Jurkat, Clone E6-1 (cell line): ENCODE data around the gene CKAP2L.
"Not testable (repeated sequence)": the region's sequence is repeated elsewhere in the genome, so short reads cannot be mapped to it uniquely, and the experiment has no call there.

Experiments used
- DNase-seq: peaks from one replicate; pipeline ENCODE4 v3.0.0-alpha.2; 2011; ENCODE audit warnings: low read depth, low spot score
- H3K4me3 ChIP-seq: 2 replicates; pipeline ENCODE4 v1.5.1; 2011; ENCODE audit warnings: mild to moderate bottlenecking, low read length, control low read depth, moderate library complexity

Gene CKAP2L

GRCh38 chr2:112714836-112715631 is 49.4 kb downstream of the CKAP2L start:
- no peak for DNase-seq

GRCh38 chr2:112714331-112714730 is 50.1 kb downstream of the CKAP2L start:
- no peak overlapping the region for H3K4me3 ChIP-seq
- DNase-seq: no peak

More at GRCh38 chr2:112714836-112715631, 49.4 kb downstream of the CKAP2L start:
- H3K4me3 ChIP-seq: no peak overlapping the region

- no peak for DNase-seq
- H3K4me3 ChIP-seq: no peak overlapping the region
Measured at GRCh38 chr2:112713926-112714325, 50.5 kb downstream of the CKAP2L start.

GRCh38 chr2:112713585-112713925 is 50.9 kb downstream of the CKAP2L start:
- H3K4me3 ChIP-seq: no peak overlapping the region
- DNase-seq: no peak

GRCh38 chr2:112712903-112713584 is 51.4 kb downstream of the CKAP2L start:
- H3K4me3 ChIP-seq: no peak overlapping the region
- no peak for DNase-seq

- DNase-seq: no peak
- H3K4me3 ChIP-seq: no peak overlapping the region
Measured at GRCh38 chr2:112712465-112712864, 51.9 kb downstream of the CKAP2L start.

- no peak for DNase-seq
- H3K4me3 ChIP-seq: no peak overlapping the region
Measured at GRCh38 chr2:112710956-112711750, 53.3 kb downstream of the CKAP2L start.

GRCh38 chr2:112709703-112710102 is 54.7 kb downstream of the CKAP2L start:
- H3K4me3 ChIP-seq: no peak overlapping the region
- no peak for DNase-seq

- no peak overlapping the region for H3K4me3 ChIP-seq
- DNase-seq: no peak
Measured at GRCh38 chr2:112708968-112709367, 55.4 kb downstream of the CKAP2L start.

- not testable (repeated sequence) for H3K4me3 ChIP-seq, DNase-seq
Measured at GRCh38 chr2:112706947-112707346, 57.5 kb downstream of the CKAP2L start.

GRCh38 chr2:112706170-112706664 is 58.2 kb downstream of the CKAP2L start:
- DNase-seq: peak; percentile 96
- no peak overlapping the region for H3K4me3 ChIP-seq

- H3K4me3 ChIP-seq: no peak overlapping the region
- no peak for DNase-seq
Measured at GRCh38 chr2:112705575-112705974, 58.8 kb downstream of the CKAP2L start.

- no peak overlapping the region for H3K4me3 ChIP-seq
- no peak for DNase-seq
Measured at GRCh38 chr2:112703684-112704083, 60.7 kb downstream of the CKAP2L start.

- DNase-seq: no peak
- no peak overlapping the region for H3K4me3 ChIP-seq
Measured at GRCh38 chr2:112701052-112701451, 63.4 kb downstream of the CKAP2L start.

GRCh38 chr2:112699984-112700667 is 64.3 kb downstream of the CKAP2L start:
- no peak for DNase-seq
- no peak overlapping the region for H3K4me3 ChIP-seq

- DNase-seq: no peak
Measured at GRCh38 chr2:112698834-112699515, 65.4 kb downstream of the CKAP2L start.

GRCh38 chr2:112694182-112694581 is 70.2 kb downstream of the CKAP2L start:
- no peak overlapping the region for H3K4me3 ChIP-seq

More at GRCh38 chr2:112698834-112699515, 65.4 kb downstream of the CKAP2L start:
- H3K4me3 ChIP-seq: no peak overlapping the region

GRCh38 chr2:112693596-112693995 is 70.8 kb downstream of the CKAP2L start:
- DNase-seq: no peak
- H3K4me3 ChIP-seq: no peak overlapping the region

More at GRCh38 chr2:112694182-112694581, 70.2 kb downstream of the CKAP2L start:
- no peak for DNase-seq

GRCh38 chr2:112692918-112693317 is 71.5 kb downstream of the CKAP2L start:
- H3K4me3 ChIP-seq: no peak overlapping the region
- DNase-seq: no peak
